Measurements from ENCODE around the gene ORMDL1. TPM values are rescaled to one million over a fixed set of nuclear protein-coding genes. Genes with fewer than 3 reads are reported as not detected.
A peak's percentile ranks its signal among the peaks of the same experiment; 100 is the strongest.

ORMDL1 gene
- total and polyA plus RNA-seq, 2 of the 13 experiments (the other 11 are each of a cell fraction or from before 2014, with no cell fraction given) = 67.5 to 160 TPM

DNA sequence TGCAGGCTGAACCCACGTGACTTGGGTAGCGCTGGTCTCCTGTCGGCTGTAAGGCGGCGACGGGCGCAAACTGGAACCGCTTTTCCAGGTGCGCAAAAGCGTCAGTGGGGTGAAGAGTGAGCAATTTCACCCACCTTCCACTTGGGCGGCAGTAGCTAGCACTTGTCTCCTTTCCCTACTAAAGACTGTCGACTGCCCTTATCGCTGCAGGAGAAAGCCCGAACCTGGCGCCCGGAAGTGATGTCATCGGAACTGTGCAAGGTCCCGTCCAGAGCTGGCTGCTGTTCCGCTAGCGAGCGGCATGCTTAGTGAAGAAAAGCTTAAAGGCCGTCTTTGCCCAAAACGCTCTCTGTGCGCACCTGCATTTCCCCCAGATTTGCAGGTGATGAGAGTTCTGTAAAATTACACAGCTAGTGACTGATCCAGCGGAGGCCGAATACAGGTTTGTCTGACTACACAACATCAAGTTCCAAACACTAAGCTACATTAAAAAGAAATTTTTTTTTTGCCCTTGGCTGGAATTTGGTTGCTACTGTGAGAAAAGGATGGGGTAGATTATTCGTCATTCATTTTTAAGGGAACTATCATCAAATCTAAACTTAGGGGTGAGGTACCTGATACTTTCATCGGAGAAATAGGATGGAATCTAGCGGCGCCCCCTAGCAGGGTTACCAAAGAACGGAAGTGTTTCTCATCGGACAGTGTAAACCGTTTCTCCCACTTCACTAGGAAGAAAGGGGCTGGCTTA, 21.4 kb downstream of the ORMDL1 start, which contains the start of gene OSGEPL1 (continued):
- TF ChIP-seq PATZ1 (CRISPR knock-in tag; IDR thresholded peaks at IDR 0.05) (peak; percentile 47), ZNF263 (CRISPR knock-in tag; IDR thresholded peaks at IDR 0.05) (peak; percentile 65), PAF1 (CRISPR knock-in tag; IDR thresholded peaks at IDR 0.05) (no peak), ZNF780A (CRISPR knock-in tag; IDR thresholded peaks at IDR 0.05) (0 out of 2 replicates have a peak, but pooled peaks have one; percentile 42), IRF2 (CRISPR knock-in tag; IDR thresholded peaks at IDR 0.05) (peak; percentile 85), ZNF121 (CRISPR knock-in tag; IDR thresholded peaks at IDR 0.05) (no peak), ZNF282 (IDR thresholded peaks at IDR 0.05; ENCODE audit: partially characterized antibody) (no peak), ASH2L (IDR thresholded peaks at IDR 0.05; ENCODE audit: insufficient read length, low read depth, low read length) (peak; percentile 99), ZBTB33 (CRISPR knock-in tag; IDR thresholded peaks at IDR 0.05) (peak; percentile 36; the same call in 1 of the 2 replicates), DNMT3B (CRISPR knock-in tag; conservative IDR thresholded peaks at IDR 0.05) (peak; percentile 83; the same call in 1 of the 2 replicates)
- TF ChIP-seq, protein P1, sequence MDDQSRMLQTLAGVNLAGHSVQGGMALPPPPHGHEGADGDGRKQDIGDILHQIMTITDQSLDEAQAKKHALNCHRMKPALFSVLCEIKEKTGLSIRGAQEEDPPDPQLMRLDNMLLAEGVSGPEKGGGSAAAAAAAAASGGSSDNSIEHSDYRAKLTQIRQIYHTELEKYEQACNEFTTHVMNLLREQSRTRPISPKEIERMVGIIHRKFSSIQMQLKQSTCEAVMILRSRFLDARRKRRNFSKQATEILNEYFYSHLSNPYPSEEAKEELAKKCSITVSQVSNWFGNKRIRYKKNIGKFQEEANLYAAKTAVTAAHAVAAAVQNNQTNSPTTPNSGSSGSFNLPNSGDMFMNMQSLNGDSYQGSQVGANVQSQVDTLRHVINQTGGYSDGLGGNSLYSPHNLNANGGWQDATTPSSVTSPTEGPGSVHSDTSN (CRISPR knock-in tag; IDR thresholded peaks at IDR 0.05; ENCODE audit: borderline replicate concordance) = no peak
- TF ChIP-seq, protein P2, sequence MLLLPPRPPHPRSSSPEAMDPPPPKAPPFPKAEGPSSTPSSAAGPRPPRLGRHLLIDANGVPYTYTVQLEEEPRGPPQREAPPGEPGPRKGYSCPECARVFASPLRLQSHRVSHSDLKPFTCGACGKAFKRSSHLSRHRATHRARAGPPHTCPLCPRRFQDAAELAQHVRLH (CRISPR knock-in tag; IDR thresholded peaks at IDR 0.05; ENCODE audit: borderline replicate concordance, low read depth) = peak; percentile 93; the same call in 1 of the 2 replicates
- TF ChIP-seq, protein P3, sequence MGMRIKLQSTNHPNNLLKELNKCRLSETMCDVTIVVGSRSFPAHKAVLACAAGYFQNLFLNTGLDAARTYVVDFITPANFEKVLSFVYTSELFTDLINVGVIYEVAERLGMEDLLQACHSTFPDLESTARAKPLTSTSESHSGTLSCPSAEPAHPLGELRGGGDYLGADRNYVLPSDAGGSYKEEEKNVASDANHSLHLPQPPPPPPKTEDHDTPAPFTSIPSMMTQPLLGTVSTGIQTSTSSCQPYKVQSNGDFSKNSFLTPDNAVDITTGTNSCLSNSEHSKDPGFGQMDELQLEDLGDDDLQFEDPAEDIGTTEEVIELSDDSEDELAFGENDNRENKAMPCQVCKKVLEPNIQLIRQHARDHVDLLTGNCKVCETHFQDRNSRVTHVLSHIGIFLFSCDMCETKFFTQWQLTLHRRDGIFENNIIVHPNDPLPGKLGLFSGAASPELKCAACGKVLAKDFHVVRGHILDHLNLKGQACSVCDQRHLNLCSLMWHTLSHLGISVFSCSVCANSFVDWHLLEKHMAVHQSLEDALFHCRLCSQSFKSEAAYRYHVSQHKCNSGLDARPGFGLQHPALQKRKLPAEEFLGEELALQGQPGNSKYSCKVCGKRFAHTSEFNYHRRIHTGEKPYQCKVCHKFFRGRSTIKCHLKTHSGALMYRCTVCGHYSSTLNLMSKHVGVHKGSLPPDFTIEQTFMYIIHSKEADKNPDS (CRISPR knock-in tag; IDR thresholded peaks at IDR 0.05) = peak; percentile 90; the same call in 1 of the 2 replicates
- TF ChIP-seq, protein P4, sequence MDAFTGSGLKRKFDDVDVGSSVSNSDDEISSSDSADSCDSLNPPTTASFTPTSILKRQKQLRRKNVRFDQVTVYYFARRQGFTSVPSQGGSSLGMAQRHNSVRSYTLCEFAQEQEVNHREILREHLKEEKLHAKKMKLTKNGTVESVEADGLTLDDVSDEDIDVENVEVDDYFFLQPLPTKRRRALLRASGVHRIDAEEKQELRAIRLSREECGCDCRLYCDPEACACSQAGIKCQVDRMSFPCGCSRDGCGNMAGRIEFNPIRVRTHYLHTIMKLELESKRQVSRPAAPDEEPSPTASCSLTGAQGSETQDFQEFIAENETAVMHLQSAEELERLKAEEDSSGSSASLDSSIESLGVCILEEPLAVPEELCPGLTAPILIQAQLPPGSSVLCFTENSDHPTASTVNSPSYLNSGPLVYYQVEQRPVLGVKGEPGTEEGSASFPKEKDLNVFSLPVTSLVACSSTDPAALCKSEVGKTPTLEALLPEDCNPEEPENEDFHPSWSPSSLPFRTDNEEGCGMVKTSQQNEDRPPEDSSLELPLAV (CRISPR knock-in tag; conservative IDR thresholded peaks at IDR 0.05; ENCODE audit: low read depth) = no peak
- TF ChIP-seq, protein P5, sequence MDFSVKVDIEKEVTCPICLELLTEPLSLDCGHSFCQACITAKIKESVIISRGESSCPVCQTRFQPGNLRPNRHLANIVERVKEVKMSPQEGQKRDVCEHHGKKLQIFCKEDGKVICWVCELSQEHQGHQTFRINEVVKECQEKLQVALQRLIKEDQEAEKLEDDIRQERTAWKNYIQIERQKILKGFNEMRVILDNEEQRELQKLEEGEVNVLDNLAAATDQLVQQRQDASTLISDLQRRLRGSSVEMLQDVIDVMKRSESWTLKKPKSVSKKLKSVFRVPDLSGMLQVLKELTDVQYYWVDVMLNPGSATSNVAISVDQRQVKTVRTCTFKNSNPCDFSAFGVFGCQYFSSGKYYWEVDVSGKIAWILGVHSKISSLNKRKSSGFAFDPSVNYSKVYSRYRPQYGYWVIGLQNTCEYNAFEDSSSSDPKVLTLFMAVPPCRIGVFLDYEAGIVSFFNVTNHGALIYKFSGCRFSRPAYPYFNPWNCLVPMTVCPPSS (IDR thresholded peaks at IDR 0.05) = no peak
- TF ChIP-seq, protein P6, sequence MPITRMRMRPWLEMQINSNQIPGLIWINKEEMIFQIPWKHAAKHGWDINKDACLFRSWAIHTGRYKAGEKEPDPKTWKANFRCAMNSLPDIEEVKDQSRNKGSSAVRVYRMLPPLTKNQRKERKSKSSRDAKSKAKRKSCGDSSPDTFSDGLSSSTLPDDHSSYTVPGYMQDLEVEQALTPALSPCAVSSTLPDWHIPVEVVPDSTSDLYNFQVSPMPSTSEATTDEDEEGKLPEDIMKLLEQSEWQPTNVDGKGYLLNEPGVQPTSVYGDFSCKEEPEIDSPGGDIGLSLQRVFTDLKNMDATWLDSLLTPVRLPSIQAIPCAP (CRISPR knock-in tag; IDR thresholded peaks at IDR 0.05; ENCODE audit: low read depth) = no peak
